ENCODE measurements around the gene HTRA1.

HTRA1 gene

DNA sequence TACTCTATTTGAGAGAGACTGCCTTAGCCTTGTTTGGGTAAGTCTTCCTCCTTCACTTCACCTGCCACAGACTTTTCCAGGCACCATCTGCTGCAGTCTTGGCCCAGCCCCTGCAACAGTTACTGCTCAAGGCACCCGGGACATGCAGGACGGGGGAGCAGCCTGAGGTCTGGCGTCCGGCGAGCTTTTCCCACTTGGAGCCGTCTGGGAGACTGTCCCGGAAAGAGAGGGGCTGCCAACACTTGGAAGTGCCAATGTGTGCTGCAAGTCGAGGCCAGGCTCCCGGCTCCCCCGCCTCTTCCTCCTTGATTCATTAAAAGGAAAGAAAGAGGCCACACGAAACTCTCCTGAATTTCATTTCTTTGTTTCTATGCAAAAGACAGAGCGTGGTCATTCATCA lies 13.7 kb downstream of the HTRA1 start:
- no peak for DNase-seq

DNA sequence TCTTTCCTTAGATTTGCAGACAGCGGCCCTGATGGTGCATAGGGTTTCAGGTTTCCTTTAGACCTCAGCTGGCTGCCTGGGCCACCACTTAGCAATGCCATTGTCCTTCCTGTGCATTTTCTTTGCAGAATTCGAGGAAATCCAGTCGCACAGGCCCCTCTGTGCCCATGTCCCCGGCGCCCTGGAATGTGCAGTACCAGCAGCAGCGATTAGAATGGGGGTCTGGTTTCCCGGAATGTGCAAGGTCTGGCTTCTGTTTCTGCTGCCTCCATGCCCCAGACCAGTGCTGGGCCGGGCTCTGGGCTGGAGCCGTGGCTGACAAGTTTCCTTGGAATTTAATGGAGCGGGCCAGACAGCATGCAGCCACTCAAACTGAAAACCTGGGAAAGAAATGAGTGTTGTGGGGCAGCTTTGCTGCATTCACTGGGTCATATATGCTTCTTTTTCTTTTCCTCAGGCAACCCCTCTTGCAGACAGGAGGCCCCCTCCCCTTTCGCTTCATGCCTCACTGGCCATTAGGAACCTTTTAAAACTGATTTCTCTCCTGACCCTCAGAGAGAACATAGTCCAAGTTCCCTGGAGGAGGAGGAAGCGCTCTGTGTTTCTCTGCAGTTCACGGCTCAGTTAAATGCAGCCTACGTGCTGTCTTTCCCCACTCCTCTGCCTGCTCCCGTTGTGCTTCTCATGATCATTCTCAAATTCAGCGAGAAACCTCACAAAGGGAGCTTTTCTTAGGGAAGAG lies 14.4 kb downstream of the HTRA1 start:
- no peak for DNase-seq

DNA sequence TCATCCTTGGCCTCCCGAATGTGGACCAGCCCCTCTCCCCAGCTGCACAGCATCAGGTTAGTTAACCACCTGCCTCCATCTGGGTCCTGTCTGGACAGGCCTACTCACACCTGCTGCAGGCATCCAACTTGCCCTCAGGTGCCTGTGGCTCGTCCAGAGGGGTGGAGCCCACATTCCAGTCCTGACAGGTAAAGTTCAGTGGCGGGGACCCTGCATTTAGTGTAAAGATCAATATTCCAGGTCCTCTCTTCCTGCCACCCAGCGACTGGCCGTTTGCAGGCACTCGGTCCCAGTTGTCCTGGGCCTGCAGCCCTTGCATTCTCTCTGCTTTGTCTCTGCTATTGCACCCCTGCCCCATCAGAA lies 15.0 kb downstream of the HTRA1 start:
- no peak for DNase-seq

DNA sequence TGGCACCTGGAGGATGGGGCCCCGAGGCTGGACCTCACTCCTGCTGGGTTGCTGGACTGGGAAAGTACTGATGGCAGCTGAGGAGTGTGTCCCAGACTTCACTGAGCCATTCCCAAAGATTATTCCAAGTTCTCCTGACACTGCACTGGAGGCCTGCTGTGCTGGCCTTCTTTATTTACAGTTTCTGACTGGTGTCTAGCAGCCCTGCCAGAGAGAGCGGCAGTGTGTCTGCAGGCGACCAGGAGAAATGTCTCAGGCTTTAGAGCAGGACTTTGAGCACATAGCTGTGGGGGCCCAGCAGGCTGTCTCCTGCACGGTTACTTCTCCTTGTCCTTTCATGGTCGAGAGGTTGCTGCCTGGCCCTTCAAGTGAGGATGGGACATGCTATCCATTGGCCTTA lies 16.1 kb downstream of the HTRA1 start:
- no peak for DNase-seq

DNA sequence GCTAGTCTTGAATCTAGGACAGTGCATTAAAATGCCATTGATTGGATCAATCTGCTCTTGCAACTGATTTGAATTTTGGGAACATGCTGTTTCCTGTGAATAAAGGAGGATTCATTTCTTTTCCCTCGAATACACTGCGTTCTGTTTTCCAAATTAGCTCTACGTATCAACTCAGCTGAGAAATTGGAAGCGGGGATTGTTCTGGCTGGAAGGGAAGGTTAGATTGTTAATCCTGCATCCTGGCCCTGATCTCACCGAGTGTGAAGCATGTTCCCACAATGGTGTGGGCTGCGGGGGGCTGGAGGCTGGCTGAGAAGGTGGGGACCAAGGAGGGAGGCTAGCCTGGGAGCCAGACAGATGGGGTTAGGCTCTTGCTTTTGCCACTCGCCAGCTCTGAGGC lies 17.6 kb downstream of the HTRA1 start:
- DNase-seq = no peak

DNA sequence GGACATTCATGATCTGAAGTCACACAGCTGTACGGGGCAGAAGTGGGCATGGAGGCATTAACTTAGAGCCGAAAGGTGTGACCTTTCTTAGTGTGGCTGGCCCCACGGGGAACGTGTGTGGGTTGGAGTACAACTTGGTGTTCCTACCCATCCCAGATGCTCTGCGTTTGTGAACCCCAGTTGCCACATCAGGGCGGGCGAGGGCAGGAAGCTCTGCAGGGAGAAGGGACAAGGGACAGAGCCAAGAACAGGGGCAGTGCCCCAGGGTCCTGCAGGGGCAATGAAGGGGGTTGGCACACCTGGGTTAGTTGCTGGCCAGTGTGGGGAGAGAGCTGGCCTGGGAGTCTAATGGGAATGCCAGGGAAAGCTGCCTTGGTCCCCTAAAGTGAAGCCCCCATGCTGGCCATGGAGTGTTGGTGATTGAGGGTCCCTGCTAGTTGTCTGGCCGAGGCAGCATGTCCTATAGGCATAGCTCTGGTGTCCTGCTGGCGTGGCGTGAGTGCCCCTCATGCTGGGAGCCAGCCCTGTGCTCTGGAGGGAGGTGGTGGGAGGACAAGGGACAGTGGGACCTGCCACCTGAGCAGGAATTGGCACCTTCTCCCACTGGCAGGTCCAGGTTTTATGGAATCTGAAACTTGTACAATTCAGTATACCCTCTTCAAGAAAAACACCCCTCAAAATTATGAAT lies 18.9 kb downstream of the HTRA1 start:
- DNase-seq = no peak

DNA sequence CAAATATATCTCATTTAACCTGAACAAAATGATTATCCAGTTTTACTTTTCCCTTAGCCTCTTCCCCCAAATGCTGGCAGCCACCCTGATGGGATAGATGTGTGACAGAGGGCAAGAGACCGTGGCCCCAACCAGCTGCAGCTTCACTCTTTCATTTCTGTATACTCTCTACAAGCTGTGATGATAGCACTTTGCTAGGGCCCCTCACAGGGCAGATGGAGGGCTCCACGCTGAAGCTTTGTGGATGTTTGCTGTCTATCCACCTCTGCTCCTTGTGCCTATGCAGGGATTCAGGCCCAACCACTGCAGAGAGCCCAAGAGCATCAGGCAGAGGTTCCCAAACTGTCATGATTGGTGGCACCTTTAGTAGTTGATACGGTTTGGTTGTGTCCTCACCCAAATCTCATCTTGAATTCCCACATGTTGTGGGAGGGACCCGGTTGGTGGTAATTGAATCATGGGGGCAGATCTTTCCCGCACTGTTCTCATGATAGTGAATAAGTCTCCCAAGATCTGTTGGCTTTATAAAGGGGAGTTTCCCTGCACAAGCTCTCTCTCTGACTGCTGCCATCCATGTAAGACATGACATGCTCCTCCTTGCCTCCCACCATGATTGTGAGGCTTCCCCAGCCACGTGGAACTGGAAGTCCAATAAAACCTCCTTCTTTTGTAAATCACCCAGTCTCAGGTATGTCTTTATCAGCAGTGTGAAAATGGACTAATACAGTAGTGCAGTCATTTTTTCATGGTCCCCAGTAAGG lies 20.1 kb downstream of the HTRA1 start:
- DNase-seq = no peak

DNA sequence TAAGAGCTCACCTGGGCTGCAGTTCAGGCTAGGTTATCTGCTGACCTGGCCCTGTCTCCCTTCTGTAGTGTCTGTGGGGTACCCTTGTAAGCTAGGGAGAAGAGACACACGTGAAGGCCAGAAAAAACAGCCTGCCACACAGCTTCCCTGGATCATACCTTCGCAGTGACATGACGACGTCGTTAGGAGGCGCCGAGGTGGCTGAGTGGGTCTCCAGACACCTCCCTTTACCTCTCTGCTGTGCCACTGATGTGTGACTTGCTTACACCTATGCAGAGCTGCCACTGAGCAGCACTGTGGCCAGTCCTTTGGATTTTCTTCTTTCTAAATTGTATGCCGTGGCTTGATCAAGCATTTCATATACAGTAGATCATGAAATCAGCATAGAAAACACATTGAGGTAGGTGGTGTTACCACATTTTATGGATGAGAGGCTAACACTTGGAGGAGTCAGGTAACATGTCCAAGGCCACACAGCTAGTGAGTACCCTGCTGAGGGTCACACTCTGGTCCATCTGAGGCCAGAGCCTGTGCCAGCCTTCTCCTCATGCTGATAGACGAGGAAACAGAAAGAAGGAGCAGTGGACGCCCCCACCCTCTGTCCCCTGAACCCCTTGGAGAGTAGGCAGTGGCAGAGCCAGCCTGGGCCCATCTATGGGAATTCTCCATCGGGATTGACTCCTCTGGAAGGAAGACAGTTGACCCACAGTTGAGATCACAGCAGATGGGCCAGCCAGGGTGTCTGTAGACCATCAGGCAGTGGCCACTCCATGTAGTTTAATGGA lies 23.1 kb downstream of the HTRA1 start:
- DNase-seq = no peak

DNA sequence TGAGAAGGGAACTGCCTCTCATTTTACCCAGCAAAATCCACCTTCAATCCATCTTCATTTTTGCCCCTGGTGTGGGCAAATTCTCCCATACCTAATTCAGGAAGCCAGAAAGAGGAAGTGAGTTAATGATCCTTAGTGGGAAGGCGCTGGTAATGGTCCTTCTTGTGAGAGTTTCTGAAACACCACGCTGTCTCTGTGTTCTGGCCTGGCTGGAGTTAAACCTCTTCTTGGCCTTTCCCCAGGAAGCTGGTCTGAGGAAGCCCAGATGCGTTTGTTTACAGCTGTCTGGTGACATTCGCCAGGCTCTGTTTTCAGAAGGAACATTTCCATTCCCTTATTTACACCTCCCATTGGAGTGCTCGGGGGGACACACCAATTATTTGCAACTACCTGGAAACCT lies 24.3 kb downstream of the HTRA1 start:
- no peak for DNase-seq

DNA sequence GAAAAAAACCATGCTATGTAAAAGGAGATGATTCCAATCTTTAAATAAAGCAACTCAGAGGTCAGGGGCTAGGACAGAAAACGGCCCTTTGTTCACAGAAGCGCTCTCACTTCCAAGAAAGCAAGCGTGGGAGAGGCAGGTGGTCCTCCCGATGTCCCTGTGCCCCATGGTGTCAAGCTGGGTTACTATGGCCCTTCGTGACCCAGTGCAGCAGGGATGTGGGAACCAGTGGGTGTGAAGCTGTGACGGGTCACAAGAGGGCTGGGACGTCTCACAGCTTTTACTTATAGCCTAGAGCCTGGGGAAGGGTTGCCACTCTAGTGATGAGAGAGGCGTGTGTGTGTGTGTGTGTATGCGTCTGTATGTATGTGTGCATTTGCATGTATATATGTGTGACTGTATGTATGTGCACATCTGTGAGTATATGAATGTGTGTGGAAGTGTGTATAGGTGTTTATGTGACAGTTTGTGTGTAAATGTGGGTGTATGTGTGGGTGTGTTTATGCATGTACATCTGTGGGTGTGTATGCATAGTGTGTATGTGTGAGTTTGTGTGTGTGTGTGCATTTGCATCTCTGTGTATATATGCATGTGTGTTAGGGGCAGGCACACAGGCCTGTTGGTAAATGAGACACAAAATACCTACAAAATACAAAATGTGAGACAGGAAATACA lies 25.2 kb downstream of the HTRA1 start:
- no peak for DNase-seq

DNA sequence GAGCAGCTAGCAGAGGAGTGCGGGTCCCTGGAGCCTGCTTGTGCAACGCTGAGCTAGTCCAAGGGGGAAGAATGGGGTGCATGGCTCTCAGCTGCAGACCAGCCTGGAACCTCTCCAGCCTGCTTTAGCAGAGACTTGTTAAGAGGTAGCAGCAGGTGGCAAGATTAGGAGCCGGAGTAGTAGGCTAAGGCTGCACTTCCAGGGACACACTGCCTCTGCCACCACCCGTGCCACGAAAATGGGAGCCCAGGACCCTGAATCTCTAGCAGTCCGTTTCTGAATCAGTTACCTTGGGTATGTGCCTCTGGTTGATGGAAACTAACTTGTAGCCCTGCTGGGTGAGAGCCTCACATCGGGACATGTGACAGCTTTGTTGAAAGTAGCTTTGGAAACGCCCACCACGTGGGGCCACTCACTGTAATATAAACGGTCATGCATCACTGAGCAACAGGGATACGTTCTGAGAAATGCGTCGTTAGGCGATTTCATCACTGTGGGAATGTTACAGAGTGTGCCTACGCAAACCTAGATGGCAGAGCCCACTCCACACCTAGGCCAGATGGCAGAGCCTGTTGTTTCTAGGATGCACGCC lies 25.9 kb downstream of the HTRA1 start:
- no peak for DNase-seq

DNA sequence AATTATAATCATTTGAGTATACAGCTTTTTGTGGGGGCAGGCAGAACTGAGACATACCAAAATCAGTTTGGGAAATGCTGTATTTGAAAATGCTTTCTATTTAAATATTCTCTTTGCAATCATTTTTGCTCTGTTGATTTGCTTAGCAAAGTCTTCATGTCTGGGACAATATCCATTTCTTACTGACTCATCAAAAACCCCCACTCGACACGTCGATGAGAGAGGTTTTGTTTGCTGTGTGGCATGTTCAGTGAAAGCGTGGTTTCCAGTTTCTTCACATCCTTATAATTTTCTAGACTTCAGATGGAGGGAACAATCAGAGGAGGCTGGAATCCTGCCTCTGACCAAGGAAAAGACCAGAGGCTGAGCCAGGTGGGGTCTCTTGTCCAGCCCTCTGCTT lies 28.9 kb downstream of the HTRA1 start:
- no peak for DNase-seq

DNA sequence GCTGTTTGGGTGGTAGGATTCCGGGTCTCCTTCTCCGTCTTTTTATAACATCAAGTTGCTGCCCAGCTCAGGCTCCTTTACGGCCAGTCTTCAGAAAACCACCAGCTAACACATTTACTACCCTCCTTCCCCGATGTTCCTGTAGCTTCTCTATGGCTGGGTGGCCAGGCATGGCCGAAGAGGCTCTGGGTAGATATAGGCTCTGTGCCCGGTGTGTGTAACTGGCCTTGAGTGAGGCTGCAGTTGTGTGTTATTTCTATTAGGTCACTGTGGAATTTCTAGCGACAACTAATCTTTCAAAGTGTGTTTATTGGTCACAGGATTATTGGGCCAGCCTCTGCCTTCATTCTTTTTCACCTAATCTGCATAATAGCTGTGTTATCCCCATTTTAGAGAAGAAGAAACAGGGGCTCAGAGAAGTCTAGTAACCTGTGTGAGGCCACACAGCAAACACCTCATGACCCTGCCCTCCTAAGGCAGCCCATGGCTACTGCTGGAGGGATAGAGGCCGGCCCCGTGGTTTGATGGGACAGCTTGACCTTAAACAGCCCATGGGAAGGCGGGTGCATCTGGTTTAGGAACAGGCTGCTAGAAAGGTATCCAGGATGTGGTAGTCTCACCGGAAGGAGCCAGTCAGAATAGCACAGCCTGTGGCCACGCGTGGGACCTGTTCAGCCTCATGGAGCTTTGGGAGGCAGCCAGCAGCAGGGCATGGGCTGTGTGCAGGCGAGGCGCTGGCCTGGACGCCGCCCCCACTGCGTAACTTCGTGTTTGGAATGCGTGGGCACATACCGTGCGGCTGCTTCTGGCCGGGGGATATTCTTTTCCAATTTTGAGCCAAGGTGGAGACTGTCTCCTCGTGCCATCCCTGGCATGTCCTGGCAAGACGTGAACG lies 29.7 kb downstream of the HTRA1 start:
- no peak for DNase-seq

DNA sequence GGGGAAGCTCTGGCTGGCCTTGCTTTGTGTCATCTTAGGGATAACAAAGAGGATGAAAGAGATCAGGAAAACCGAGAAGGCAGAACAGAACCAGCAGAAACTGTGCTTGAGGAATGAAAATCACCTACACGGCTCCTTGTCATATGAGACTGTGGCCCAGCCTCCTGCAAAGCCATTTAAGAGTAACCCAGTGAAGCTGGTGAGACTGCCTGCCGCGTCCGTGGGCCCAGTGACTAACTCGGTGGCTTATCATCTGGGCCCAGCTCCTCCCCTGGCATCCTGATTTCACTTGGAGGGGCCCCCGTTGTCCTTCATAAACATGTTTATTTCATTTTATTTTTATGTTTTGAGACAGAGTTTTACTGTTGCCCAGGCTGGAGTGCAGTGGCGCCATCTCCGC lies 30.7 kb downstream of the HTRA1 start:
- DNase-seq = no peak

DNA sequence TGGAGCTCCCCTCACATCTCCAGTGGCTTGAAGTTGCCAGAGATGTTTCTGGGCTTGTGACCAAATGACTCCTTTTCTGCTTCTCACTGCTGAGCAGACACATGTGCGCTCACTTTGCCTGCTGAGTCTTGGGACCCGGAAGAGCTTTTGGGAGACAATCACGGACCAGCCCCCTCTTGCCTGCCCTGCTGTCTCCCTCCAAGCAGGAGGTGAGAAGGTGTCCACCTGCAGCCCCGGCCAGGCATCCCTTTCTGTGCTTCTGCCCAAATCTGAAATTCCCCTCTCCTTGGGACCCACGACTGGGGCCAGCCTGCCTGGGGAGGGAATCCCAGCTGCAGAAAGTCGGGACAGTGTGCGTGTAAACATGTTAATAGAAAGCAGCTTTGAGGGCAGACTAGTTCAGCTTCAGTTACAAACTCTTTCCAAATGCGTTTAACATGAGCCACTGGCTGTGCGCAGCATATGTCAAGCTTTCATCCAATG lies 31.7 kb downstream of the HTRA1 start:
- no peak for DNase-seq

DNA sequence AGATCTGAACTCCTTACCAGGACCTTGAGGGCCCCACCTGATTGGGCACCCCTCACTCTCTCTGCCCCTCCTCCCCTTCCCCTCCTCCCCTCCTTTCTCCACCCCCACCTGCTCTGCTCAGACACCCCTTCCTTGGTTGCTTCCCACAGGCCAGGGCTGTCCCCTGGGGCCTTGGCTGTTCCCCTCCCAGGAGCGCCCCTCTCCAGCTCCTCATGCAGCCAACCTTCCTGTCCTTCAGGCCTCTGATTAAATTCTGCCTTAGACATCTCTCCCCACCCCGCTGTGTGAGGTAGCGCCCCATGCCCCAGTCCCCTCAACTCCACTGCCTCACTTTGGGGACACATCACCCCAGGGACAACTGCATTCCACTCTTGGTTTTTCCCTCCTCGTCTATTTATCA lies 32.4 kb downstream of the HTRA1 start:
- DNase-seq = no peak

DNA sequence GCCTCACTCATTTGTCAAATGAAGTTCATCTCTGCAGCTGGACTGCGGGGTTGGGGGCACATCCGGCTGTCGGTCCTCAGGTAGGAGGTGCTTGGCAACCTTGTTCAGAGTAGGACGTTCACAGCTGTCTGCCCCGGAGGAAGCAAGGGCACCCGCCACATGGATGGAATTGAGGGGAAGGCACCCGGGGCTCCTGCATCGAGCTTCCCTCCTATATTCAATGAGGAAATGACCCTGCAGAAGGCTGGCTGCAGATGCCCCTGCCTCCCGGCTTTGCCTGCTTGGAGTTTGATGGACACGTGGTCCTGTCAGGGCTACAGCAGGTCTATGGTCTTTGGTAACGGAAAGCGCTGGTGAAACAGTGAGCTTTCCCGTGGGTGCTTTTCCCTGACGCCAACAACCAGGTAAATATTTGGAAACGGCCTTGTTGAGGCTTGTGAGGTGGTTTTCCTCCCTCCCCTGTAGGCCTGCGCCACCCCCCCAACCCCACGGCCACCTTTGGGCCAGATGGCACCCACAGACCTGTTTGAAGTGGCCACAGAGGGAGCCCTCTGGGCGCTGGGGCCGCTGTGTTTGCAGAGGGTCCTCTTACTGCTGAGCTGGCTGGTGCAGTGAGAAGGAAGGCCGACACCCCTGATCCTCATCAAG lies 32.9 kb downstream of the HTRA1 start:
- no peak for DNase-seq

DNA sequence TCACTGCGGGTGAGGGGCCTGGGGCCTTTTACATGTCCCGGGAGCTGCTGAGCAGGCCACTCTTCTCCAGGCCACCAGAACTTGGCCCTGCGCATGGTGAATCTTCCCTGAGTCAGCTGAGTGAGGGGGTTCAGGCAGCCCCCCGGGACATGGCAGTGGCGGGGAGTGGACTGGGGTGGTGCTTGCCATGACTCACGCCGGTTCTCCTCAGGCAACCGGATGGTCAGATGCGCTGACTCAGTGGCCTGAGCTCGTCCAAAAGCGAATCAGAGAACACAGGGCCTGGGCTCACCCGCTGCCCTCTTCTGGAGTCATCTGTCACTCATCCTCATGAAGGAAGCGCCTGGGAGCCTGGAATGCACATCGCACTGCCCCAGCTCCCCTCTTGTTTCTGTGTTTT lies 33.5 kb downstream of the HTRA1 start:
- DNase-seq = no peak

DNA sequence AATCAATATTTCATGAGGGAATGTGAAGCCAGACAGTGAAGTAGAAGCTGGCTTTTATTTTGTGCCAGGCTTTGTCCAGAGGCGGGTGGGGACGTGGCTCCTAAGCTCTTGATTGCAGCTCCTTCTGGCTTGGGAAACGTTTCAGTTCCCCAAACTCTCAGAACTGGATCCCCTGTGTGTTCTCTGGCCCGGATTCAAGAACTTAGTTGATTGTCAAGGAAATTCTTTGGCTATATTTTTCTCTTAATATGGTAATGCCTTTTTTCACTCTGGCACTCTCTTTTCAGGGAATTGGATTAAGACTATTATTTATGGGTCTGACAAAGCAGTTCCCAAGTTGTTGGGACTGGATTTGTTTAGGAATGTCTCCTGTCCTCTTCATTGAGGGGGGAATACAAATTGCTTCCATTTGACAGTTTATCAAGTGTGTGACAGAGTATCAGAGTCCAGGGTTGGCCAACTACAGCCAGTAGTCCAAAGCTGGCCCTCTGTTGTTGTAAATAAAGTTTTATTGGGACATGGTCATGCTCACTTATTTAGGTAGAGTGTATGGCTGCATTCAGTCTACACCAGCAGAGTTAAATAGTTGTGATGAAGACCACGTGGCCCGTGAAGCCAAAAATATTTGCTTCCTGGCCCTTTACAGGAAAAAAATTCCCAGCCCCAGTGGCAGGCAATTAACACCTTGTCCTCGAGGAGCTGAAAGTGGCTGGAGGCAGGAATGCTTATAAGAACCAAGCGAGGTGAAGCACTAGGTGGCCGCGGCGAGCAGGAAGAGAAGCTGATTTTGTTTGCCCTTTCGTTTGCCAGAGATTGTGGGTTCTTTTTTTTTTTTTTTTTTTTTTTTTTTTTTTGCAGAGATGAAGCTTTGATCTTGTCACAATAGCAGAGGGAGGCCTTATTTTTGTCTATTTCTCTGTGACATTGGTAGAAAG lies 34.3 kb downstream of the HTRA1 start:
- DNase-seq = no peak
